Measurements from ENCODE around the gene ABHD14A. TPM values are rescaled to one million over a fixed set of nuclear protein-coding genes. Genes with fewer than 3 reads are reported as not detected.

Gene ABHD14A
- total and polyA plus RNA-seq, 2 of the 4 experiments (the other 2 are of a cell fraction): 3.4 to 10.0 TPM

GRCh38 chr3:51940648-51941462 lies 34.0 kb upstream of the ABHD14A start:
- H3K56ac ChIP-seq (ENCODE audit: extremely low read depth, insufficient read depth, low read length): no peak overlapping the region
- H3K36me3 ChIP-seq (ENCODE audit: control insufficient read depth, insufficient read depth, low read length): peaks cover 24% of the 10 kb centered on the region
- CTCF ChIA-PET: interaction anchor here (0.6 to 1.1 kb wide), 5 partner anchors 11 to 63 kb away, joined by 3 to 6 read pairs (median 4); no protein-coding TSS in a partner anchor
- ATAC-seq (ENCODE audit: low read depth) (no peak), DNase-seq (no peak)
- H3K18ac ChIP-seq (ENCODE audit: low read depth, low read length): no peak overlapping the region
- H4K20me1 ChIP-seq (ENCODE audit: insufficient read depth, low read length): peaks cover 9% of the 10 kb centered on the region
- BruUV-seq (replicated peaks): no TSS peak
- peak overlapping the region; percentile 98 for H3K4me2 ChIP-seq (ENCODE audit: low read depth, low read length)
- peaks cover 12% of the 10 kb centered on the region for H3K9me1 ChIP-seq (ENCODE audit: insufficient read depth, low read length)
- H3K4ac ChIP-seq (ENCODE audit: low read depth, low read length): 0 out of 2 replicates have a peak overlapping the region, but pooled peaks have one; percentile 0
- H3K27me3 ChIP-seq (ENCODE audit: control insufficient read depth, insufficient read depth, low read length): no peaks in the 10 kb centered on the region
- no peak overlapping the region for H2BK120ac ChIP-seq (ENCODE audit: low read depth, low read length)
- WGBS, 2 experiments (ENCODE audit: extremely low coverage in 2 of 2, insufficient read length in 1 of 2): 30% methylated on average over 5 of the region's 13 CpGs; no CpG with 5 or more reads in 1 of the 2 experiments
- peaks cover 21 to 41% of the 10 kb centered on the region in 2 experiments; a peak in 3 of 4 replicates for H3K79me1 ChIP-seq (ENCODE audit: low read depth in 1 of 2, low read length in 2 of 2)
- POLR2A ChIA-PET (ENCODE audit: unreplicated experiment): interaction anchor here (0.6 kb wide), 2 partner anchors 13 to 1372 kb away, joined by 3 to 5 read pairs; partner anchors contain the start of gene HEMK1
- no peak overlapping the region for H2BK20ac ChIP-seq (ENCODE audit: low read depth, low read length)
- H3K9ac ChIP-seq (ENCODE audit: low read depth, low read length): peak overlapping the region; percentile 59
- no peaks in the 10 kb centered on the region for H3K9me3 ChIP-seq (ENCODE audit: control insufficient read depth, insufficient read depth, low read length)
- peak overlapping the region; percentile 32; the same call in 1 of the 2 replicates for H3K27ac ChIP-seq (ENCODE audit: insufficient read depth, low read length)
- peak overlapping the region; percentile 94 for H2AFZ ChIP-seq (replicated peaks; ENCODE audit: low read length, poor library complexity)
- no peak overlapping the region for H2BK15ac ChIP-seq (ENCODE audit: low read depth, low read length)
- H4K91ac ChIP-seq (ENCODE audit: insufficient read depth, low read depth, low read length): no peak overlapping the region
- H2AK5ac ChIP-seq (ENCODE audit: low read depth, low read length): 0 out of 2 replicates have a peak overlapping the region, but pooled peaks have one; percentile 2
- peak overlapping the region; percentile 96 for H2AK9ac ChIP-seq (replicated peaks; ENCODE audit: low read depth, low read length, poor library complexity)
- H4K5ac ChIP-seq (ENCODE audit: low read depth, low read length): no peak overlapping the region
- dilution Hi-C loops (cut with HindIII; ENCODE audit: low sequenced_read_pairs, unreplicated experiment): no loop called here
- no peak overlapping the region for H4K8ac ChIP-seq (ENCODE audit: low read depth in 2 of 2, low read length in 2 of 2)
- no peak overlapping the region for H2BK5ac ChIP-seq (ENCODE audit: low read depth, low read length, poor library complexity, severe bottlenecking)
- H3K4me1 ChIP-seq (ENCODE audit: control insufficient read depth, insufficient read depth, low read length): peaks cover 13% of the 10 kb centered on the region
- peak overlapping the region; percentile 54; the same call in 1 of the 2 replicates for H3K23ac ChIP-seq (ENCODE audit: low read depth, low read length)
- TF ChIP-seq SMC3 (IDR thresholded peaks at IDR 0.05; ENCODE audit: low read depth, low read length) (no peak), CEBPB (IDR thresholded peaks at IDR 0.05; ENCODE audit: low read depth, low read length) (peak; percentile 36)
- in situ Hi-C loops (cut with MboI; ENCODE audit: low sequenced_read_pairs): loop anchor here (25.0 kb wide), 1 partner anchor 554 kb away; the partner anchor contains the start of genes MANF and RBM15B
- peak overlapping the region; percentile 49 for H3K4me3 ChIP-seq (ENCODE audit: insufficient read depth, low read depth, low read length)
- intact Hi-C loops (cut with micrococcal nuclease): loop anchor here (5.0 kb wide), 1 partner anchor 201 kb away; no protein-coding TSS in a partner anchor
- peak overlapping the region; percentile 37; the same call in 1 of the 2 replicates for H3K14ac ChIP-seq (replicated peaks; ENCODE audit: low read depth, low read length)
